HEK293T (cell line): ENCODE measurements around the gene JMJD1C.

Experiments used
- BHLHE40 ChIP-seq: fragments of 450-650 bp; IDR thresholded peaks from 2 replicates; pipeline ENCODE4 v1.6.1; 2016; ENCODE audit warnings: mild to moderate bottlenecking, moderate library complexity, borderline replicate concordance
- ELF4 ChIP-seq: fragments of 450-650 bp; IDR thresholded peaks from 2 replicates; pipeline ENCODE4 v1.6.1; 2017; ENCODE audit warnings: antibody characterized with exemption
- FOXA1 ChIP-seq: fragments of 450-650 bp; IDR thresholded peaks from 2 replicates; pipeline ENCODE4 v1.6.1; 2016; ENCODE audit warnings: mild to moderate bottlenecking
- FOXM1 ChIP-seq: fragments of 450-650 bp; IDR thresholded peaks from 2 replicates; pipeline ENCODE4 v1.6.1; 2017; ENCODE audit warnings: mild to moderate bottlenecking, borderline replicate concordance
- HDGF ChIP-seq: fragments of 450-650 bp; IDR thresholded peaks from 2 replicates; pipeline ENCODE4 v1.6.1; 2017; ENCODE audit warnings: antibody characterized with exemption, borderline replicate concordance
- L3MBTL2 ChIP-seq: fragments of 450-650 bp; conservative IDR thresholded peaks from 2 replicates; pipeline ENCODE4 v1.6.1; 2016; ENCODE audit warnings: mild to moderate bottlenecking
- LEF1 ChIP-seq: fragments of 450-650 bp; IDR thresholded peaks from 2 replicates; pipeline ENCODE4 v1.6.1; 2017; ENCODE audit warnings: mild to moderate bottlenecking, borderline replicate concordance
- SP1 ChIP-seq: fragments of 450-650 bp; IDR thresholded peaks from 2 replicates; pipeline ENCODE4 v1.6.1; 2017
- SUZ12 ChIP-seq: fragments of 450-650 bp; IDR thresholded peaks from 2 replicates; pipeline ENCODE4 v1.6.1; 2016; ENCODE audit warnings: mild to moderate bottlenecking
- TARDBP ChIP-seq: fragments of 450-650 bp; IDR thresholded peaks from 2 replicates; pipeline ENCODE4 v1.6.1; 2016
- TF ChIP-seq, protein P1 (sequence below): fragments of 450-650 bp; IDR thresholded peaks from 2 replicates; pipeline ENCODE4 v1.6.1; 2016

- TF ChIP-seq, protein P1, sequence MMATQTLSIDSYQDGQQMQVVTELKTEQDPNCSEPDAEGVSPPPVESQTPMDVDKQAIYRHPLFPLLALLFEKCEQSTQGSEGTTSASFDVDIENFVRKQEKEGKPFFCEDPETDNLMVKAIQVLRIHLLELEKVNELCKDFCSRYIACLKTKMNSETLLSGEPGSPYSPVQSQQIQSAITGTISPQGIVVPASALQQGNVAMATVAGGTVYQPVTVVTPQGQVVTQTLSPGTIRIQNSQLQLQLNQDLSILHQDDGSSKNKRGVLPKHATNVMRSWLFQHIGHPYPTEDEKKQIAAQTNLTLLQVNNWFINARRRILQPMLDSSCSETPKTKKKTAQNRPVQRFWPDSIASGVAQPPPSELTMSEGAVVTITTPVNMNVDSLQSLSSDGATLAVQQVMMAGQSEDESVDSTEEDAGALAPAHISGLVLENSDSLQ: no peak
- TF ChIP-seq ELF4 (no peak), SP1 (no peak), LEF1 (no peak), TARDBP (no peak), FOXM1 (no peak), HDGF (no peak), BHLHE40 (no peak), L3MBTL2 (no peak), FOXA1 (no peak), SUZ12 (no peak)
These were observed 236.6 kb downstream of the JMJD1C start for GRCh38 chr10:63229161-63229560.
